GM04504 (cell line): ENCODE data around the gene CLEC18B.
"Not testable (repeated sequence)": the region's sequence is repeated elsewhere in the genome, so short reads cannot be mapped to it uniquely, and the experiment has no call there.

ENCODE experiments used
- DNase-seq: peaks from one replicate; pipeline ENCODE4 v3.0.0-alpha.2; 2012; ENCODE audit warnings: low read depth

The CLEC18B gene

GRCh38 chr16:74443624-74444346, 22.5 kb upstream of the CLEC18B start:
- DNase-seq, result not testable (repeated sequence)

- no peak for DNase-seq
These were observed 18.4 kb upstream of the CLEC18B start for GRCh38 chr16:74439685-74440084.

DNA sequence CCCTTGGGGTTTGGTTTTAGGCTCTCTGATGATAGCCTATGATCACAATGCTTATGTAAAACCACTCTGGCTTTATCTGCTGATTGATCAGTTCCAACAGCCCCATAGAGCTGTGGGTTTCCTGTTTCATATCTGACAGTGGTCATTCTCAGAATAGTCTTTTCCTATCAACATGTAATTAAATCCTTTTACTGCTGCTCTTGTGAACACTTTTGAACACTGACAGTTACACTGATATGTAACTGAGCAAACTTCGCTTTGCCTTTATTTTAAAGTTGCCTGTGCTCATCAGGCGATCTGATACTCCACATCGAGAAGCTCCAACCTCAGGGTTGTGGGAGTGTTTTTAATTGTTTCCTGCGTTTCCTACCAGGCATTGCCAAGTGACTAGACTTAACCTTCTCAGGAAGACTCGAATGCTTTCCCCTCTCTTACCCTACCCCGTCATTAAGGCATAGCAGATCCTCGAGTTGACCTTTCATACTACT, 17.3 kb upstream of the CLEC18B start:
- no peak for DNase-seq

DNA sequence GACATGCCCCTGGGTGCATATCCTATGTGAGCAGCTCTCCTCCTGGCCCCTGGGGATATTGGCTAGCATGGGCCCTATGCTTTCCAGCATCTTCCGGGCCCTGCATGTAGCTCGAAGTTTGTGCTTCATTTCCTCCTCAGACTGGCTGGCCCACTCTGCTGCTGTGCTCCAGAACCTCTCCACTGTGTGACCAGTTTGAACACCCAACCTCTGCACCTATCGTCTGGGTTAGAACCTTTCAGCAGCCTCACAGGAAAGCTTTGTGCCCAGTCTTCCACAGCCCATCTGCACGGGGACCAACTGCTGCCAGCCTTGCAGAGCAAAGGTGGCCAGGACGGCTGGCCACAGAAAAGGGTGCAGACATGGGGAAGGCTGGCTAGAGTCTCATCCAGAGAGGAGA, 10.2 kb upstream of the CLEC18B start:
- no peak for DNase-seq

DNA sequence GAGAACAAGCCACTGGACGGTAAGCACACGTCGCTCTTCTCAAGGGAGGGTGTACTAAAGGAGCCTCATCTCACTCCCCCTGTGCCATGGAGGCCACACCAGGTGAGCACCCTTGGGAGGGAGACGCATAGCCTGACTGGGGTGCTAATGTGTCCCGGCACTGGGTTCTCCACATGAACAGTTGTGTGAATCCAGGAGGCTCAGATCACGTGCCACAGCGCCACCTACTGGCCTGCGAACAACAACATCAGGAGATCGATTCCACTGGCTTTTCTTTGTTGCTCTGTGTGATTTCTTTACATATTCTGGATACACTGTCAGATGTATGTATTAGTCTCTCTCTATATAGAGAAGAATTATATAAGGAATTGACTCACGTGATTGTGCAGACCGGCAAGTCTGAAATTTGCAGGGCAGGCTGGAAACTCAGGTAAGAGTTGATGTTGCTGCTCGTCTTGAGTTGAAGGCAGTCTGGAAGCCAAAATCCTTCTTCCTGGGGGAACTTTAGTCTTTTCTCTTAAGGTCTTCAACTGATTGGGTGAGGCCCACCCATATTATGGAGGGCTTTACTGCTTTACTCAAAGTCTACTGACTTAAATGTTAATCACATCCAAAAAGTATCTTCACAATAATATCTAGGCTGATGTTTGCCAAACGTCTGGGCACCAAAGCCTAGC, 8.9 kb upstream of the CLEC18B start:
- DNase-seq, result not testable (repeated sequence)

DNA sequence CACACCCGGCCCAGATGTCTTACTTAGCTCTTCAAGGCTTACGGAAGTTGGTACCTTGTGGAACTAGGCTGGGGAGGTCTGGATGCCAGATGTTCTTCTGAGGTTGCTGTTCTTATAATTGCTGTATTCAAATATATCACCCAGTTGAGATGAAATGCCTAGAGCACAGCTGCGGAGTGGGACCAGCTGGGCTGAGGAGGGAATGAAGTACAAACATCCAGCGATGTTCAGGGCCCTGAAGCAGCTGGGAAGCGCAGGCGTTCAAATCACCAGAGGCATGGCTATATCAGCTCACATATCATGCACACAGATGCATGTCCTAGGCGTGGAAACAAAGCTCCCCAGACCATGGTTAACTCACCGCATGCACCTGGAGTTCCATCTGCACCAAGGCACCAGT, 7.2 kb upstream of the CLEC18B start:
- not testable (repeated sequence) for DNase-seq

DNA sequence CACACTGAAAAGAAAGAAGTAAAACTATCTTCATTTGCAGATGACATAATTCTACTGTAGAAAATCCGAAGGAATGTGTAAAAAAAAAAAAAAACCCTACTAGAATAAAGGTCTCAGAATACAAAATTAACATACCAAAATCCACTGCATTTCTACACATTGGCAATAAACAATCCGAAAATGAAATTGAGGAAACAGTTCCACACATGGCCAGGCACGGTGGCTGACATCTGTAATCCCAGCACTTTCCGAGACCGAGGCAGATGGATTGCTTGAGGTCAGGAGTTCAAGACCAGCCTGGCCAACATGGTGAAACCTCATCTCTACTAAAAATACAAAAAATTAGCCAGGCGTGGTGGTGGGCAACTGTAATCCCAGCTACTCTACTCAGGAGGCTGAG, 4.5 kb upstream of the CLEC18B start:
- not testable (repeated sequence) for DNase-seq

DNA sequence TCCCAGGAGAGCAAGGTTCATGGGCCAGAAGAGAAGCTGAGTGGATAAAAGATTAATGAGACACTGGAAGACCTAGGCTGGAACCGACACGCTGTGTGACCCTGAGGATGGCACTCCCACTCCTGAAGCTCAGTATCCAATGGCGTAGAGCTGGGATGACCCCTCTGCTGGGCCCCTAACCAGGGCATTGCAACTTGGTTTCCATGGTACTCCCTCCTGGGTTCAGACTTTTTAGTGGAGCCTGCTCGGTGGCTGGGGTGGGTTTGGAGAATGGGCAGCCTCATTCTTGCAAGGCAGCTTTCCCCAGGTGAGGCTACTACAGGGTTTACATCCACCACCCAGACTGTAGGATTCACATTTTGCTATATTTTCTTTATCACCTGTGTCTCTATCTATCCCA, 2.4 kb upstream of the CLEC18B start:
- not testable (repeated sequence) for DNase-seq

DNA sequence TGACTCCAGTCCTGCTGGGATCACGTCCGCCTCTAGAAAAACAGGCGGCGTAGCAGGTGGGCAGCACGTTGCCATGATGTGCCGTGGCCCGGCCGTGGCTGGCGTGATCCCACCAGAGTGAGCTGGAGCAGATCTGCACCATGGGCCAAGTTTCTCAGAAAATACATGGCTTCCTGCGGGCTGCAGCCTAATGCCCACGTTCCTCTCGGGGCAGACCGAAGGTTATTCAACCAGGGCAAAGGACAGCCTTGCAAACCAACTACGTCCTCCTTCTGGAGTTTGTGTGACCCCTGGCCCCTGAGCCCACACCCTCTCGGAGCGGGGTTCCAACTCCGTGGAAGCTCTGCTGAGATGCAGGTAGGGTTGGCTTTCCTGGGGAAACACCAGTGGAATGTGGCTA, 808 bp upstream of the CLEC18B start:
- not testable (repeated sequence) for DNase-seq

GRCh38 chr16:74421482-74421785, 156 bp upstream of the CLEC18B start:
- DNase-seq, result not testable (repeated sequence)

- DNase-seq, result not testable (repeated sequence)
These were observed 1.5 kb downstream of the CLEC18B start for GRCh38 chr16:74419811-74420210.

DNA sequence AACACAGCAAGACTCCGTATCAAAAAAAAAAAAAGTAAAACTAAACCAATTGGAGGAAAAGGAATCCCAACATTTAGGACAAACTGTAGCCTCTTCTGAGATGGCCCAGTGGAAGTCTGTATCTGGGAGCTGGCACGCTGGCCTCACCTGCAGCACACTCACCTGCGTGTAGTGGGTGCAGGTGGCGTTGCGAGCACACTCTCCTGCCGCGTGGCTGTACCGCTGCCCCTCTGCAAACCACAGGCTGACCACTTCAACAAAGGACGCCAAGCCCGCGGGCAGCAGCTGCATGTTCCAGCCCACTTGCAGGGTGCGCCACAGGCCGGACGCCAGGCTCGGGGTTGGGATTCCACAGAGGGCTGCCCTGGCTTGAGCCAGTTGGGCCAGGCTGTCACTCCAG, 3.4 kb downstream of the CLEC18B start:
- not testable (repeated sequence) for DNase-seq

DNA sequence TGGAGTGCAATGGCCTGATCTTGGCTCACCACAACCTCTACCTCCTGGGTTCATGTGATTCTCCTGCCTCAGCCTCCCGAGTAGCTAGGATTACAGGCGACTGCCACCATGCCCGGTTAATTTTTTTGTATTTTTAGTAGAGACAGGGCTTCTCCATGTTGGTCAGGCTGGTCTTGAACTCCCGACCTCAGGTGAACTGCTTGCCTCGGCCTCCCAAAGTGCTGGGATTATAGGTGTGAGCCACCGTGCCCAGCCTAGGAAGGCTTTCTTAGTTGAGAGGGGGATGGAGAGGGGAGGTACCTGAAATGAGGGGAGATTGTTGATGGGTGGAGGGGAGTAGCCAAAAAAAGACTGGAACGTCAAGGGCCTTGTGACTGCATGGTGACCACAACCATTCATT, 7.4 kb downstream of the CLEC18B start:
- DNase-seq, result not testable (repeated sequence)

GRCh38 chr16:74413485-74413884, 7.8 kb downstream of the CLEC18B start:
- not testable (repeated sequence) for DNase-seq

GRCh38 chr16:74412775-74413390, 8.4 kb downstream of the CLEC18B start:
- not testable (repeated sequence) for DNase-seq

GRCh38 chr16:74412138-74412774, 9.0 kb downstream of the CLEC18B start:
- DNase-seq, result not testable (repeated sequence)

DNA sequence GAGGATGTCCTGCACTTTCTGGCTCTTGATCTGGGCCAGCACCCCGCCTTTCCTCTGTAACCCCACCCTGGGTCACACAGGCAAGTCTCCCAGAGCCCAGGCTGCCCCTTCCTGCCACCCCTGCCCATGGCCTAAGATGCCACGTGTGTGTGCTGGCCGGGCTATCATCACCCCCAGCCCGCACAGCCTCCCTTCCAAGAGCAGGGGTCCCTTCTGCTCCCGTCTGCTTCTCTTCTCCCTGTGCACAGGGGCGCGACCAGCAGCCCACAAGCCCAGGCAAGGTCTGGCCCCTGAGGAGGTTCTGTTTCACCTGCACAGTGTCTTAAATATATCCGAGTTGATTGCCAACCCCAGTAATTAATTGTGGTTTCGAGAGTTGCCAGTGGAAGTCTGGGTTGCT, 10.3 kb downstream of the CLEC18B start:
- DNase-seq, result not testable (repeated sequence)

DNA sequence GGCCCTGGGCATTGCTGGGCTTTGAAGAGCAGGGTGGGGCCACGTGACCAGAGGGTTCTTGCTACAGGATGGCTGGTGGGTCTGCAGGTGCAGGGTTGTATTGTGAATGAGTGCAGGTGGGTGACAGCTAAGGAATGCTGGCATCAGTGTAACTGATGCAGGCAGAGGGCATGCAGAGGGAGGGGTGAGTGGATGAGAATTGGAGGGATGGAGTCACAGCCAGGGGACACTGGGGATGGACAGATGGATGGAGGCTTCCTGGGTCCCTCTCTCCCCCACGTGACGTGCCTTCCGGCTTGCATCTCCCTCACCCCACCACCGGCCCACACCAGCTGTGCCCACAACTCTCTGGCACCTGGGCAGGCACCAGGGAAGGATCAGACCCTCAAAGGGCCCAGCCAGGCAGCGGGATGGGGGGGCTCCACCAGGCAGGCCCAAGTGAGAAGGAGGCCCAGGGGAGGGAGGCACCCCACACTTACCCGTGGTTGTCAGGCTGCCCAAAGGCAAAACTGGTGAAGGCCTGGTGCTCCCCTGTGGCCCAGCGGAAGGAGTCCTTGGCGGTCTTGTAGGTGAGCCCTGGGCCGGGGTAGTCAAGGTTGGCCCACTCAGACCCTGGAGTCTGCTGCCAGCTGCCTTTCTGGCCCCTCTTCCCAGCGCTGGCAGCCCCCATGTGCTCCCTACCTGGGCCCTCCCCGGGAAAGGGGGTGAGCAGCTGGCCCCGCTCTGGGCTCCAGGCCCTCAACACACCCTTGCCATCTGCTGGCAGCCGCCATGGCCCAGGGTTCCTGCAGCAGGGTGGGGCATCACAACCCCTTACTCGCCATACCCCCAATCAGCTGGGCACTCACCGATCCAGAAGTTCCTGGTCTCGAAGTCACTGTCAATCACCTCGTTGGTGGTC, 11.0 kb downstream of the CLEC18B start:
- not testable (repeated sequence) for DNase-seq

GRCh38 chr16:74409185-74409981, 11.9 kb downstream of the CLEC18B start:
- not testable (repeated sequence) for DNase-seq

GRCh38 chr16:74407362-74407705, 13.9 kb downstream of the CLEC18B start:
- not testable (repeated sequence) for DNase-seq
